Spinal cord (tissue), 10 donors: ENCODE measurements around the gene ATP7B. TPM values are rescaled to one million over a fixed set of nuclear protein-coding genes. Genes with fewer than 3 reads are reported as not detected.
"Not testable (repeated sequence)": the region's sequence is repeated elsewhere in the genome, so short reads cannot be mapped to it uniquely, and the experiment has no call there.

Source experiments
- DNase-seq, 6 donors: peaks; one replicate each; pipeline versions ENCODE4 v3.0.0 to v3.0.0-alpha.2; 2013 to 2015; ENCODE audit warnings: low spot score in 6 of 6, low read depth in 4 of 6
- H3K27ac ChIP-seq: one replicate; pipeline ENCODE4 v1.5.1; 2013; ENCODE audit warnings: low read depth, low read length, control low read depth
- H3K27me3 ChIP-seq: one replicate; pipeline ENCODE4 v1.6.1; 2013; ENCODE audit warnings: low read length; ENCODE audit not compliant: control insufficient read depth, insufficient read depth
- H3K36me3 ChIP-seq: one replicate; pipeline ENCODE4 v1.6.1; 2013; ENCODE audit warnings: low read length; ENCODE audit not compliant: control insufficient read depth, insufficient read depth
- H3K4me1 ChIP-seq: one replicate; pipeline ENCODE4 v1.6.1; 2013; ENCODE audit warnings: low read length; ENCODE audit not compliant: control insufficient read depth, insufficient read depth
- H3K4me3 ChIP-seq: one replicate; pipeline ENCODE4 v1.5.1; 2013; ENCODE audit warnings: low read depth, low read length, control low read depth
- H3K9me3 ChIP-seq: one replicate; pipeline ENCODE4 v1.6.1; 2013; ENCODE audit warnings: low read length; ENCODE audit not compliant: control insufficient read depth, insufficient read depth
- WGBS: methylation state at CpG from one replicate; pipeline ENCODE4 v1.1.5; 2013; ENCODE audit warnings: missing lambda C conversion rate; ENCODE audit not compliant: insufficient coverage; 5-methylcytosine and 5-hydroxymethylcytosine counted together
- polyA plus RNA-seq, 2 donors: library from polyadenylated mRNA; unstranded; fragments of 120-200 nt; gene quantifications; one replicate each; pipeline ENCODE4 v1.2.1, GENCODE V29; 2013; ENCODE audit not compliant: insufficient read length in 2 of 2
- total RNA-seq, 2 donors: library from RNA; depleted of rRNA in 1 of 2; stranded (reverse); fragments of 120-200 nt in 1 of 2; fragments of >200 nt in 1 of 2; gene quantifications; one replicate each; pipeline versions ENCODE4 v1.2.3 to v1.2.4, GENCODE V29; 2013 to 2014
- donor health status: healthy.

ATP7B gene
- total and polyA plus RNA-seq, 4 donors = 9.8 to 13.0 (median 11.6) TPM

- no peak for DNase-seq
- H3K4me3 ChIP-seq = no peak overlapping the region
- H3K27ac ChIP-seq = no peak overlapping the region
- no peaks in the 10 kb centered on the region for H3K9me3 ChIP-seq
- 91% methylated on average over 5 of the region's 9 CpGs for WGBS
- H3K4me1 ChIP-seq = peaks cover 1% of the 10 kb centered on the region
- H3K27me3 ChIP-seq = no peaks in the 10 kb centered on the region
- peaks cover 12% of the 10 kb centered on the region for H3K36me3 ChIP-seq
These were observed 91.7 kb downstream of the ATP7B start for GRCh38 chr13:51919531-51919930.

- Histone ChIP-seq H3K9me3 (no peaks in the 10 kb centered on the region), H3K27ac (no peak overlapping the region), H3K36me3 (peaks cover 2% of the 10 kb centered on the region), H3K4me1 (peaks cover 16% of the 10 kb centered on the region), H3K27me3 (no peaks in the 10 kb centered on the region), H3K4me3 (no peak overlapping the region)
- 100% methylated on average over 5 of the region's 8 CpGs for WGBS
- no peak for DNase-seq
These were observed 94.3 kb downstream of the ATP7B start for GRCh38 chr13:51916962-51917361.

- WGBS = 93% methylated on average over 4 of the region's 7 CpGs
- Histone ChIP-seq H3K9me3 (no peaks in the 10 kb centered on the region), H3K4me1 (peaks cover 22% of the 10 kb centered on the region)
These were observed 95.0 kb downstream of the ATP7B start for GRCh38 chr13:51916051-51916818.

DNA sequence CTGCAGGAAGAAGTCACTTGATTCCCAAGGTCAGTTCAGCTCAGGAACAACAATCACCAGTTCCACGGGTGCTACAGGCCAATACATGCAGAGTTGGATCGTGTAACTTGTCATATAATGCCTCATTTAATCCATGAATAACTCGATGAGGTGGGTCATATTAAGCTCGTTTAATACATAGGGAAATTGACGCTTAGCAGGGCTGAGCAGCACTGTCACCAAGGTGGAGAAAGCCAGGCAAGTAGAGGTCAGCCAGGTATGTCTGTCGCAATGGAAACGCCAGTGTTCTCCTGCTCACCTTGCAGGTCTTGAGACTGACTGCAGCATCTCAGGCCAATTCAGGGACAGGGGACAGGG is 97.1 kb downstream of the ATP7B start:
- H3K4me3 ChIP-seq = no peak overlapping the region
- no peaks in the 10 kb centered on the region for H3K27me3 ChIP-seq
- H3K9me3 ChIP-seq = no peaks in the 10 kb centered on the region
- no peak overlapping the region for H3K27ac ChIP-seq
- peaks cover 22% of the 10 kb centered on the region for H3K4me1 ChIP-seq
- 78% methylated on average over 7 of the region's 7 CpGs for WGBS
- DNase-seq = no peak
- no peaks in the 10 kb centered on the region for H3K36me3 ChIP-seq

More at GRCh38 chr13:51916051-51916818, 95.0 kb downstream of the ATP7B start:
- Histone ChIP-seq H3K4me3 (no peak overlapping the region), H3K36me3 (peaks cover 2% of the 10 kb centered on the region), H3K27ac (no peak overlapping the region), H3K27me3 (no peaks in the 10 kb centered on the region)
- DNase-seq = no peak

- Histone ChIP-seq H3K9me3 (no peaks in the 10 kb centered on the region), H3K4me1 (peaks cover 22% of the 10 kb centered on the region), H3K4me3 (no peak overlapping the region), H3K27ac (no peak overlapping the region), H3K36me3 (no peaks in the 10 kb centered on the region), H3K27me3 (no peaks in the 10 kb centered on the region)
- WGBS = 61% methylated on average over 4 of the region's 4 CpGs
- DNase-seq = peak in 3 of 6 donors; percentile 5 to 69 (median 14)
These were observed 97.7 kb downstream of the ATP7B start for GRCh38 chr13:51913421-51914136.

- H3K36me3 ChIP-seq = no peaks in the 10 kb centered on the region
- H3K4me1 ChIP-seq = peaks cover 22% of the 10 kb centered on the region
- no peak overlapping the region for H3K27ac ChIP-seq
- no peak overlapping the region for H3K4me3 ChIP-seq
- H3K9me3 ChIP-seq = no peaks in the 10 kb centered on the region
- 65% methylated on average over 6 of the region's 11 CpGs for WGBS
- no peak for DNase-seq
- H3K27me3 ChIP-seq = no peaks in the 10 kb centered on the region
These were observed 98.6 kb downstream of the ATP7B start for GRCh38 chr13:51912511-51913225.

GRCh38 chr13:51912091-51912490 is 99.2 kb downstream of the ATP7B start:
- Histone ChIP-seq H3K9me3 (no peaks in the 10 kb centered on the region), H3K36me3 (no peaks in the 10 kb centered on the region), H3K27me3 (no peaks in the 10 kb centered on the region), H3K4me1 (peaks cover 23% of the 10 kb centered on the region), H3K4me3 (no peak overlapping the region), H3K27ac (no peak overlapping the region)
- WGBS = 50% methylated on average over 7 of the region's 10 CpGs
- DNase-seq = peak in 3 of 6 donors; percentile 12 to 80 (median 59)

DNA sequence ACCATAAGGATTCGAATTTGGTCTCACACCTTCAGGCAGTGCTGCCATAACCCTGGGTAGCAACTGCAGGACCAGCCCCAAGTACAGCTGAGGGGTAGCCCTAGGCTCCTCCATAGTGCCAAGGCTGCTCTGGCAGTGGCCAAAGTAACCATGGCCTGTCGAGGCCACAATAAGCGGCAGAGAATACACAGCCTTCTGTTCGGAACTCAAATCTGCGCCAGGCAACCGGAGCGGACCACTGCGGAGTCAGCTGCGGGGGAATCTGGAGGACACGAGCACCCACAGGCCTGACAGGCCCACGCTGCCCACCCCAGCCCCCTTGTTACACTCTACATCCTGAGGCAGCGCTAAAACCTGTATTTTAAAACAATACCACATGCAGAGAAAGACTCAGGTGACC is 100.7 kb downstream of the ATP7B start:
- Histone ChIP-seq H3K4me3 (no peak overlapping the region), H3K4me1 (peaks cover 36% of the 10 kb centered on the region), H3K27ac (no peak overlapping the region), H3K36me3 (no peaks in the 10 kb centered on the region), H3K27me3 (no peaks in the 10 kb centered on the region), H3K9me3 (no peaks in the 10 kb centered on the region)
- 88% methylated on average over 12 of the region's 12 CpGs for WGBS
- DNase-seq = no peak

DNA sequence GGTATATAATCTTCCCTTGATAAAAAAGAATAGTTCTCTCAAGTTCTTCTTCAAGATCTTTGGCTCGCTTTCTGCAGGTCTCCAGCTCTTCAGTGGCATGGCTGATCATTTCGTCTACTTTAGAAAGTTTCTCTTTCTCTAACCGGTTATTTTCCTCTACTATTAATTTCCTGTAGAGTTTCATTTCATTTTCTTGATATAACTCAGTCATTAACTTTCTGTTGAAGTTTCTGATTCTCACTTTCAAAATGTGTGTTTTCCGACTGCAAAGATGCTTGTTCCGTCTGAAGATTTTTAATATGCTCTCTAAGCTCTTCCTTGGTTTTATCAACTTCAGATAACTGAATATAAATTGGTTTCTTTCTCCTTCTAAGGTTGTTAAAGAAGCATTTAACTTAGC is 102.0 kb downstream of the ATP7B start:
- H3K27me3 ChIP-seq = not testable (repeated sequence)
- no CpG with 5 or more reads among the region's 5 CpGs for WGBS

More for the DNA sequence above, 102.0 kb downstream of the ATP7B start:
- H3K4me1 ChIP-seq = peaks cover 38% of the 10 kb centered on the region
- DNase-seq, H3K4me3 ChIP-seq, H3K36me3 ChIP-seq, H3K9me3 ChIP-seq, H3K27ac ChIP-seq: not testable (repeated sequence)
